Measurements from ENCODE around the gene PLP1. TPM values are rescaled to one million over a fixed set of nuclear protein-coding genes. Genes with fewer than 3 reads are reported as not detected.
A peak's percentile ranks its signal among the peaks of the same experiment; 100 is the strongest.
"Not testable (repeated sequence)": the region's sequence is repeated elsewhere in the genome, so short reads cannot be mapped to it uniquely, and the experiment has no call there.

The PLP1 gene
- total RNA-seq, 1 experiment from 2014 or later = 60.7 TPM

GRCh38 chrX:103792916-103793544 is 16.4 kb downstream of the PLP1 start:
- Histone ChIP-seq H3K36me3 (replicated peaks; ENCODE audit: control insufficient read depth, insufficient read depth, low read length) (peaks cover 28% of the 10 kb centered on the region), H3K27me3 (ENCODE audit: control insufficient read depth, insufficient read depth, low read length) (no peaks in the 10 kb centered on the region), H3K4me3 (ENCODE audit: insufficient read depth, low read depth, low read length) (no peak overlapping the region)
- no peak for DNase-seq

GRCh38 chrX:103793545-103793940 is 16.9 kb downstream of the PLP1 start:
- Histone ChIP-seq H3K27me3 (ENCODE audit: control insufficient read depth, insufficient read depth, low read length) (no peaks in the 10 kb centered on the region), H3K36me3 (replicated peaks; ENCODE audit: control insufficient read depth, insufficient read depth, low read length) (peaks cover 23% of the 10 kb centered on the region), H3K4me3 (ENCODE audit: insufficient read depth, low read depth, low read length) (no peak overlapping the region)
- no peak for DNase-seq

- DNase-seq = no peak
- Histone ChIP-seq H3K36me3 (replicated peaks; ENCODE audit: control insufficient read depth, insufficient read depth, low read length) (peaks cover 18% of the 10 kb centered on the region), H3K4me3 (ENCODE audit: insufficient read depth, low read depth, low read length) (no peak overlapping the region), H3K27me3 (ENCODE audit: control insufficient read depth, insufficient read depth, low read length) (no peaks in the 10 kb centered on the region)
Observed at GRCh38 chrX:103794119-103794518, 17.5 kb downstream of the PLP1 start.

GRCh38 chrX:103797691-103798090 is 21.1 kb downstream of the PLP1 start:
- no peak for DNase-seq
- H3K36me3 ChIP-seq (replicated peaks; ENCODE audit: control insufficient read depth, insufficient read depth, low read length) = no peaks in the 10 kb centered on the region

GRCh38 chrX:103800318-103800717 is 23.7 kb downstream of the PLP1 start:
- H3K27me3 ChIP-seq (ENCODE audit: control insufficient read depth, insufficient read depth, low read length) = no peaks in the 10 kb centered on the region
- DNase-seq = no peak
- H3K36me3 ChIP-seq (replicated peaks; ENCODE audit: control insufficient read depth, insufficient read depth, low read length) = no peaks in the 10 kb centered on the region
- H3K4me3 ChIP-seq (ENCODE audit: insufficient read depth, low read depth, low read length) = no peak overlapping the region

More at GRCh38 chrX:103797691-103798090, 21.1 kb downstream of the PLP1 start:
- Histone ChIP-seq H3K27me3 (ENCODE audit: control insufficient read depth, insufficient read depth, low read length) (no peaks in the 10 kb centered on the region), H3K4me3 (ENCODE audit: insufficient read depth, low read depth, low read length) (no peak overlapping the region)

GRCh38 chrX:103805860-103806259 is 29.2 kb downstream of the PLP1 start:
- Histone ChIP-seq H3K36me3 (replicated peaks; ENCODE audit: control insufficient read depth, insufficient read depth, low read length) (no peaks in the 10 kb centered on the region), H3K4me3 (ENCODE audit: insufficient read depth, low read depth, low read length) (no peak overlapping the region), H3K27me3 (ENCODE audit: control insufficient read depth, insufficient read depth, low read length) (no peaks in the 10 kb centered on the region)
- DNase-seq = no peak

GRCh38 chrX:103806862-103807474 is 30.3 kb downstream of the PLP1 start:
- no peak overlapping the region for H3K4me3 ChIP-seq (ENCODE audit: insufficient read depth, low read depth, low read length)
- no peaks in the 10 kb centered on the region for H3K27me3 ChIP-seq (ENCODE audit: control insufficient read depth, insufficient read depth, low read length)
- no peaks in the 10 kb centered on the region for H3K36me3 ChIP-seq (replicated peaks; ENCODE audit: control insufficient read depth, insufficient read depth, low read length)
- no peak for DNase-seq

- H3K4me3 ChIP-seq (ENCODE audit: insufficient read depth, low read depth, low read length) = no peak overlapping the region
- H3K36me3 ChIP-seq (replicated peaks; ENCODE audit: control insufficient read depth, insufficient read depth, low read length) = no peaks in the 10 kb centered on the region
- no peak for DNase-seq
- H3K27me3 ChIP-seq (ENCODE audit: control insufficient read depth, insufficient read depth, low read length) = no peaks in the 10 kb centered on the region
Observed at GRCh38 chrX:103811858-103812257, 35.2 kb downstream of the PLP1 start.

GRCh38 chrX:103817101-103817500 is 40.5 kb downstream of the PLP1 start:
- H3K4me3 ChIP-seq (ENCODE audit: insufficient read depth, low read depth, low read length); H3K36me3 ChIP-seq (replicated peaks; ENCODE audit: control insufficient read depth, insufficient read depth, low read length); H3K27me3 ChIP-seq (ENCODE audit: control insufficient read depth, insufficient read depth, low read length); DNase-seq: not testable (repeated sequence)

GRCh38 chrX:103817502-103817901 is 40.9 kb downstream of the PLP1 start:
- no peaks in the 10 kb centered on the region for H3K36me3 ChIP-seq (replicated peaks; ENCODE audit: control insufficient read depth, insufficient read depth, low read length)
- no peaks in the 10 kb centered on the region for H3K27me3 ChIP-seq (ENCODE audit: control insufficient read depth, insufficient read depth, low read length)
- H3K4me3 ChIP-seq (ENCODE audit: insufficient read depth, low read depth, low read length) = no peak overlapping the region
- peak; percentile 32 for DNase-seq

- Histone ChIP-seq H3K36me3 (replicated peaks; ENCODE audit: control insufficient read depth, insufficient read depth, low read length) (no peaks in the 10 kb centered on the region), H3K27me3 (ENCODE audit: control insufficient read depth, insufficient read depth, low read length) (no peaks in the 10 kb centered on the region)
Observed at GRCh38 chrX:103818842-103819619, 42.4 kb downstream of the PLP1 start.

GRCh38 chrX:103820802-103821201 is 44.2 kb downstream of the PLP1 start:
- not testable (repeated sequence) for H3K4me3 ChIP-seq (ENCODE audit: insufficient read depth, low read depth, low read length); DNase-seq; H3K27me3 ChIP-seq (ENCODE audit: control insufficient read depth, insufficient read depth, low read length); H3K36me3 ChIP-seq (replicated peaks; ENCODE audit: control insufficient read depth, insufficient read depth, low read length)

More at GRCh38 chrX:103818842-103819619, 42.4 kb downstream of the PLP1 start:
- H3K4me3 ChIP-seq (ENCODE audit: insufficient read depth, low read depth, low read length) = no peak overlapping the region
- DNase-seq = no peak

GRCh38 chrX:103823591-103823990 is 47.0 kb downstream of the PLP1 start:
- Histone ChIP-seq H3K27me3 (ENCODE audit: control insufficient read depth, insufficient read depth, low read length) (peaks cover 1% of the 10 kb centered on the region; the same call in 1 of the 2 replicates), H3K36me3 (replicated peaks; ENCODE audit: control insufficient read depth, insufficient read depth, low read length) (no peaks in the 10 kb centered on the region), H3K4me3 (ENCODE audit: insufficient read depth, low read depth, low read length) (no peak overlapping the region)
- no peak for DNase-seq

- Histone ChIP-seq H3K4me3 (ENCODE audit: insufficient read depth, low read depth, low read length) (no peak overlapping the region), H3K36me3 (replicated peaks; ENCODE audit: control insufficient read depth, insufficient read depth, low read length) (no peaks in the 10 kb centered on the region), H3K27me3 (ENCODE audit: control insufficient read depth, insufficient read depth, low read length) (peaks cover 10% of the 10 kb centered on the region)
- DNase-seq = no peak
Observed at GRCh38 chrX:103825881-103826280, 49.2 kb downstream of the PLP1 start.

GRCh38 chrX:103828529-103828928 is 51.9 kb downstream of the PLP1 start:
- H3K27me3 ChIP-seq (ENCODE audit: control insufficient read depth, insufficient read depth, low read length) = peaks cover 21% of the 10 kb centered on the region
- H3K4me3 ChIP-seq (ENCODE audit: insufficient read depth, low read depth, low read length) = no peak overlapping the region
- DNase-seq = no peak
- H3K36me3 ChIP-seq (replicated peaks; ENCODE audit: control insufficient read depth, insufficient read depth, low read length) = no peaks in the 10 kb centered on the region
